Renal pelvis (tissue), 4 donors: Measurements from ENCODE around the gene FOXP1. TPM values are rescaled to one million over a fixed set of nuclear protein-coding genes. Genes with fewer than 3 reads are reported as not detected.

Source experiments
- DNase-seq: peaks from one replicate; pipeline ENCODE4 v3.0.0-alpha.2; 2013
- polyA plus RNA-seq, 3 donors: library from polyadenylated mRNA; unstranded; fragments of 120-200 nt; gene quantifications; one replicate each; pipeline ENCODE4 v1.2.1, GENCODE V29; 2013; ENCODE audit not compliant: insufficient read length in 3 of 3

The FOXP1 gene
- polyA plus RNA-seq, 3 donors, result 33.6 to 43.2 (median 40.6) TPM

GRCh38 chr3:71062952-71063772, 520.4 kb downstream of the FOXP1 start:
- peak; percentile 43 for DNase-seq

- no peak for DNase-seq
These were observed 521.2 kb downstream of the FOXP1 start for GRCh38 chr3:71062037-71062932.

- DNase-seq, result no peak
These were observed 521.9 kb downstream of the FOXP1 start for GRCh38 chr3:71061581-71061980.

- no peak for DNase-seq
These were observed 522.5 kb downstream of the FOXP1 start for GRCh38 chr3:71061037-71061436.

GRCh38 chr3:71060536-71060935, 523.0 kb downstream of the FOXP1 start:
- DNase-seq, result no peak

DNA sequence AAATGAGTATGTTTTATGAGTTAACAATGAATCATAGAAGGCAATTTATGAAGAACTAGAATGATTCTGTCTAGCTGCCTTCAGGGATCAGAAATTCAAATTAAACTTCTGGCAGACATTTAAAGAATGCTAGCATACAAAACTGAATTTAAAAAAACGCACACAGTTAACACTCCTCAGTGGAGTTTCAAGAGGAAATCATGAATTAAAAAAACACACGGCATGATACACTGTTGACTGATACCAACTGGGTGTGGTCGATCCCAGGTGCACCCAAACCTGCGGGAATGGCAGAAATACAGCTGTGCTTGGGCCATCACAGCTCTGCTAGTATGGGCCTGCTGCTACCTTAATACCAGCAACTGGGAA, 526.0 kb downstream of the FOXP1 start:
- no peak for DNase-seq

- no peak for DNase-seq
These were observed 527.2 kb downstream of the FOXP1 start for GRCh38 chr3:71056327-71056726.

- no peak for DNase-seq
These were observed 528.1 kb downstream of the FOXP1 start for GRCh38 chr3:71055257-71056001.

GRCh38 chr3:71054312-71054711, 529.2 kb downstream of the FOXP1 start:
- DNase-seq, result no peak

DNA sequence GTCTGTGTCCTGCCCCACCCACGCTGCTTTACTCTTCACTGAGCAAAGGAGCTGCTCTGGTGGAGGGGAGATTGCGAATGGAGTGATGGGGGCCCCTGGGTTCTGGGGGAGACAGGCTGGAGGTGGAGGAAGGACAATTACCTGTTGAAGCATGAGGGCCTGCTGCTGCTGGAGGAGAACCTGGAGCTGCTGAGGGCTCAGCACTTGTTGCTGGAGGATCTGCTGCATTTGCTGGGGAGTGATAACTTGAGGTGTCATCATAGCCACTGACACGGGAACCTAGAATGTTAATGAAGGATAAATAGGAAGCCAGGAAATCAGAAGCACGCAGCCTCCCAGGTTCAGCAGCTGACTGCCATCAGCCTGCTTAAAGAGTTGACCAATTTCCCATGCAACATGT, 530.0 kb downstream of the FOXP1 start:
- no peak for DNase-seq

DNA sequence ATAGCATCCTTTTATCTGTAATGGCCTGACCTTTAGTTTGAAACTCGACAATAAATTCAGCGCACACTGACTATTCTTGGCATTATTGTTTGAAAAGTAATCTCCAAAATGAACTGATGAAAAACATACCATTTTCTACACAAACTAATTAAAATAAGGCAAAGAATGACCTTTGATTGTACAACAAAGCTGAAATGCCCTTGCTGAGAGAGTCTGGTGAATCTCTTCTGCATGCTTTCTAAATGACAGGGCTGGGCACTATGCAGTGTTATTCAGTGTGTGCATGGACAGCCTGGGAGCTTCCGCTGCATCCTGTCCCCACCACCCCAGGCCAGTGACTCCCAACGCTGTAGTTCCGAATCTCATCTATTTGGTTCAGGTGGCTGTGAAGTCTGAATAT, 530.8 kb downstream of the FOXP1 start:
- DNase-seq, result no peak

DNA sequence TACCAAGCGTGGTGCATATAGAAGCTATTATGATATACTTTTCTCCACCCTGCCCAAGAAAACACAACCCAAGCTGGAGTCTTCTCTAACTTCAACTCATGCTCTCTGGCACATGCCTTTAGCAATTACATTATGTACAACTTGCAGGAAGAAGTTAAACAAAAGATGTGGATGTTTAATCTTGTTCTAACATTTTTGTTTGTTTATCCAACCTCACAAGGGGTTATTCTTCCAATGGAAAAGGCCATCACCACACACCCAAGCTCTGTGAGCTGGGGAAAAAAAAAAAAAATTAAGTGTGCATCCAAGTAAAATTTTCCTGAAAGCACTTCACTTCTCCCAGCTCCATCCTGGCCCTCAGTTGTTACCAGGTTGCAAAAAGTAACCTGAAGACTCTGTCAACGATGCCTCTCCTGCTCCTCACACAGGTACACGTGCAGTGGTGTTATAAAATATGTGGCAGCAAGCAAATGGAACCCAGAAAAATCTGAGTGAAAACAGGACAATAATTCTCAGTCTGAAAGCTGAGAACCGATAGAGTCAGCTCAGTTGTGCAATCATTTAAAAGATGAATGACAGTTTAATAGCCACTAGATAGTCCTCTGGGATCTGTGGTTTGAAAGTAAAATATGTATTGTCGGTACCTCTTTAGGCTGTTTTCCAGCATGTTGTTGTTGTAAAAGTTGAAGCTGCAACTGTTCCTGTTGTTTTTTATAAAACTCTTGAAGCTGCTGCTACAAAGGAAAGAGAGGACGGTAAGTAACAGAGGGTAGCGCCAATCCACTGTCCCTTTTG, 531.4 kb downstream of the FOXP1 start:
- DNase-seq, result no peak

DNA sequence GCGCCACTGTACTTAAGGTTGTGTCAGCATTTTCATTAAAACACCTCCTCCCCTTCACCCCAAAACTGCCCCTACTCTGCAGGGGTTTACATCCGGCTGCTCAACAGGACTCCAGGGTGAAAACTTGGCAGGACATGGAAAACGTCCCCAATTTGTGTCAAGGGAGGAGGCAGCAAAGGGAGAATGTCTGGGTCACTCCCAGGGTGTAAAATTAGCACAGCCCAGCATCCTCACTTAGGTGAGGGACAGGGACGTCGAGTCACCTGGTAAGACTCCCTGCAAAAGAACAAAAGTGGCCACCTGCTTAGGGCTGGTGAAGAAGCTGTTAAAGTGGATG, 532.3 kb downstream of the FOXP1 start:
- no peak for DNase-seq

DNA sequence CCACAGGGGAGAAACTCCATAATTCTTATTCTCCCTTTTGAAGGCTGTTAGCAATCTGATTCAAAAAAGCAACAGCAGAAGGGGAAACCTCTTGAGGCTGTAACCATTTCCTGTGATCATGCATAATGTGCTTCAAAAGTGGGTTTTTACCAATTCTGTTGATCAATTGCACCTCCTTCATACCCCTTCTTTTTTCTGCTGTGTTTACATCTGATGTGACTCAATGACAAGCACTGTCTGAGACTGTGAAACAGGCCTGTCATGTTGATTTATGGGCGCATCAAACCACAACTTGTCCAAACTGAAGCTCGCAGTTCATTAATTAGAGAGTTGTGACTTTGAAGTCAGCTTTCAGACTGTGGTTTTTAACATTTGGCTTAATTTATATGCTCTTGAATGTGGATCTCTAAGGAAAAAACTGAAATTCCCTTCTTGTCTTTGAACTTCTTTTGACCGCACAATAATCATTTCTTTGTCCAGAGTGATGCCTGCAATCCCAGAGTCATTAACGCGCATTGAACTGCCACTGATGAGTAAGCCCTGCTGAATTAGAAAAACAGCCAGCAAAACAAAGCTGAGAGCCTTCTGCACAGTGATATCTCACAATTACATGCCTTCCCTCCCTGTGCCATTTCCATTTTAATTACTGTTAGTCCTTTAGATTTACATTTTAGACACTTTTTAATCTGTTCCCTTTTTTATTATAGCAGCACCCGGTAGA, 532.8 kb downstream of the FOXP1 start:
- DNase-seq, result no peak

- DNase-seq, result no peak
These were observed 533.4 kb downstream of the FOXP1 start for GRCh38 chr3:71050166-71050537.

- DNase-seq, result no peak
These were observed 534.6 kb downstream of the FOXP1 start for GRCh38 chr3:71048948-71049347.

DNA sequence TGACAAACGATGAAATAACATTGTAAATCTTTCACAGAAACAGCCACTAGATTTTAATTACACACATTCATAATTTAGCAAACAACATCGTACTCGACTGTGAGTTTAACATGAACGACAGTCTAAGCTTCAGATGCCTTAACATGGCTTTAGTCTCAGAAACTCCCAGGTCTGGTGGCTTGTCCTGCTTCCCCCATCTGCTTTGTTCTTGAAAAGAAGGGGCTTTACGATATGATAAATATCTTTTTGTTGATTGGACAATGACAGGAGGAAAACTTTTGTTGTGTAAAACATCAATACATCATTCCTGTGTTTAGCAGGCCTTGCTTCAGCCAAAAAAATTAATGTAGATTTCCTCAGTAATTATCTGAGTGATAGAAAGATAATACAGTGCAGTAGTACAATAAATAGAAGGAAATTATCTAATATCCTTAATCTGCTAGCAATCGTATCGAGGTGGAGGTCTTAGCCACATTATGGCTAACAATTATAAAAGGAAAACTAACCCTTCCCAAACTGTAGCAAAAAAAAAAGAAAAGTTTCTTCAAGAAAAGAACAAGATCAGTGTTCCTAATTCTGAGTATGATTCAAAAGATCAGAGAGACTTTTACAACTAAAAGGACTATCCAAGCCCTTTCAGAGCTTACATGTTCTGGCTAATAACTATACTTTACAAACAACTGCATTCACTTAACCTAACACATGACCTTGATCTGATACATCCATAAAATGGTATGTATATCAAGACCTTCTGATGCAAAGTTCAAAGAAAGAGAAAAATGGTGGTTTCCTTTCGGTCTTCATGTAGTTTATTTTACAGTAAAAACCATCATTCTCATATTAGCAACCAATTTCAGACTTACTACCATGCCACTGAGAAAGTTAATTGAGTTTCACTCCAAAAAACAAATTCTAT, 535.7 kb downstream of the FOXP1 start:
- no peak for DNase-seq

- no peak for DNase-seq
These were observed 536.7 kb downstream of the FOXP1 start for GRCh38 chr3:71046791-71047190.

GRCh38 chr3:71045917-71046282, 537.6 kb downstream of the FOXP1 start:
- DNase-seq, result no peak
